ENCODE results near the gene DUOX2. TPM values are rescaled to one million over a fixed set of nuclear protein-coding genes. Genes with fewer than 3 reads are reported as not detected.
A peak's percentile ranks its signal among the peaks of the same experiment; 100 is the strongest.

The DUOX2 gene
- total RNA-seq, 2 donors from 2014 or later = 0.11 to 0.13 TPM

- Mint-ChIP-seq H3K4me1 (peaks cover 7% of the 10 kb centered on the region), H3K9me3 (peaks cover 7% of the 10 kb centered on the region), H3K27ac (no peak overlapping the region), H3K36me3 (ENCODE audit: low read depth) (no peaks in the 10 kb centered on the region), H3K27me3 (ENCODE audit: insufficient read depth) (peaks cover 89% of the 10 kb centered on the region), H3K4me3 (no peak overlapping the region)
- WGBS, 2 experiments (ENCODE audit: insufficient coverage in 1 of 2, insufficient read length in 1 of 2) = 6 to 11% methylated on average over 11 to 14 of the region's 14 CpGs
- Histone ChIP-seq H3K9ac (ENCODE audit: extremely low read depth, low read length, poor library complexity, severe bottlenecking) (no peak overlapping the region), H3K4me1 (ENCODE audit: control insufficient read depth, insufficient read depth, low read length) (no peaks in the 10 kb centered on the region), H3K9me3 (ENCODE audit: control insufficient read depth, low read length) (no peaks in the 10 kb centered on the region), H3K27me3 (ENCODE audit: control insufficient read depth, insufficient read depth, low read length, poor library complexity, severe bottlenecking) (peaks cover 85% of the 10 kb centered on the region), H3K27ac (ENCODE audit: low read depth, low read length) (no peak overlapping the region), H3K4me3 (ENCODE audit: low read length) (no peak overlapping the region), H3K36me3 (ENCODE audit: control insufficient read depth, insufficient read depth, low read length) (no peaks in the 10 kb centered on the region)
- DNase-seq = peak; percentile 97
- TF ChIP-seq CTCF (conservative IDR thresholded peaks at IDR 0.05) = peak; percentile 99
Observed at GRCh38 chr15:45118131-45118588, 4.2 kb upstream of the DUOX2 start.

GRCh38 chr15:45117308-45118130 is 3.5 kb upstream of the DUOX2 start:
- Mint-ChIP-seq H3K9me3 (peaks cover 7% of the 10 kb centered on the region), H3K36me3 (ENCODE audit: low read depth) (no peaks in the 10 kb centered on the region), H3K27ac (no peak overlapping the region), H3K27me3 (ENCODE audit: insufficient read depth) (peaks cover 89% of the 10 kb centered on the region), H3K4me1 (peaks cover 10% of the 10 kb centered on the region), H3K4me3 (no peak overlapping the region)
- DNase-seq = no peak
- TF ChIP-seq CTCF (conservative IDR thresholded peaks at IDR 0.05) = no peak
- peaks cover 85% of the 10 kb centered on the region for H3K27me3 ChIP-seq (ENCODE audit: control insufficient read depth, insufficient read depth, low read length, poor library complexity, severe bottlenecking)
- no peaks in the 10 kb centered on the region for H3K4me1 ChIP-seq (ENCODE audit: control insufficient read depth, insufficient read depth, low read length)
- no peaks in the 10 kb centered on the region for H3K9me3 ChIP-seq (ENCODE audit: control insufficient read depth, low read length)
- no peak overlapping the region for H3K4me3 ChIP-seq (ENCODE audit: low read length)
- H3K9ac ChIP-seq (ENCODE audit: extremely low read depth, low read length, poor library complexity, severe bottlenecking) = no peak overlapping the region
- 86 to 88% methylated on average over 19 to 33 of the region's 33 CpGs for WGBS, 2 experiments (ENCODE audit: insufficient coverage in 1 of 2, insufficient read length in 1 of 2)
- no peak overlapping the region for H3K27ac ChIP-seq (ENCODE audit: low read depth, low read length)
- H3K36me3 ChIP-seq (ENCODE audit: control insufficient read depth, insufficient read depth, low read length) = no peaks in the 10 kb centered on the region

GRCh38 chr15:45116482-45117307 is 2.7 kb upstream of the DUOX2 start:
- Mint-ChIP-seq H3K4me3 (no peak overlapping the region), H3K9me3 (peaks cover 7% of the 10 kb centered on the region)
- no peak for DNase-seq

More at GRCh38 chr15:45116482-45117307, 2.7 kb upstream of the DUOX2 start:
- Histone ChIP-seq H3K9me3 (ENCODE audit: control insufficient read depth, low read length) (no peaks in the 10 kb centered on the region), H3K36me3 (ENCODE audit: control insufficient read depth, insufficient read depth, low read length) (no peaks in the 10 kb centered on the region), H3K4me3 (ENCODE audit: low read length) (no peak overlapping the region), H3K9ac (ENCODE audit: extremely low read depth, low read length, poor library complexity, severe bottlenecking) (no peak overlapping the region), H3K27me3 (ENCODE audit: control insufficient read depth, insufficient read depth, low read length, poor library complexity, severe bottlenecking) (peaks cover 87% of the 10 kb centered on the region), H3K4me1 (ENCODE audit: control insufficient read depth, insufficient read depth, low read length) (no peaks in the 10 kb centered on the region), H3K27ac (ENCODE audit: low read depth, low read length) (no peak overlapping the region)
- H3K4me1 Mint-ChIP-seq = peaks cover 16% of the 10 kb centered on the region
- H3K27me3 Mint-ChIP-seq (ENCODE audit: insufficient read depth) = peaks cover 91% of the 10 kb centered on the region
- H3K36me3 Mint-ChIP-seq (ENCODE audit: low read depth) = no peaks in the 10 kb centered on the region
- H3K27ac Mint-ChIP-seq = no peak overlapping the region
- 90 to 94% methylated on average over 55 to 65 of the region's 65 CpGs for WGBS, 2 experiments (ENCODE audit: insufficient coverage in 1 of 2, insufficient read length in 1 of 2)
- no peak for TF ChIP-seq CTCF (conservative IDR thresholded peaks at IDR 0.05)
